ENCODE data around the gene P4HA2.

DNA sequence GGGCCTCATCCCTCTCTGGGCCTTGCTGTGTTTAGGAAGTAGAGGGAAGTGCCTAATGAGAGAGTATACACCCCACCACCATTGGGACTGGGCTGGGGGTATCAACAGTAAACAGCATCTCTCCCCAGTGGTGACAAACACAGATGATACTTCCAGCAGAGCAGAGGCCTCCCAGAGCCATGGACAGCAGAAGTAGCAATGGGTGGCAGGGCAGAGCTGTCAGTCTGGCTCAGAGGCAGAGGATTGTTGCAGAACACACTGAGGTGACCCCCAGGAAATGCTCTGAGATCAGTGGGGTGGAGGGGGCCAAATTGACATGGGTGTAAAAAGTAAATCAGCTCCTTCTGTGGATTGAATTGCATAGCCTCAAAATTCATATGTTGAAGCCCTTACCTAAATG, 12.1 kb upstream of the P4HA2 start:
- TF ChIP-seq SIN3A (IDR thresholded peaks at IDR 0.05; ENCODE audit: borderline replicate concordance, insufficient read depth, low read length) (no peak), POLR2AphosphoS5 (IDR thresholded peaks at IDR 0.05; ENCODE audit: low read depth, low read length) (no peak), FOXP2 (optimal IDR thresholded peaks at IDR 0.05; ENCODE audit: borderline replicate concordance, extremely low read depth, extremely low read length, insufficient read depth) (no peak)
- TF ChIP-seq, protein P1, sequence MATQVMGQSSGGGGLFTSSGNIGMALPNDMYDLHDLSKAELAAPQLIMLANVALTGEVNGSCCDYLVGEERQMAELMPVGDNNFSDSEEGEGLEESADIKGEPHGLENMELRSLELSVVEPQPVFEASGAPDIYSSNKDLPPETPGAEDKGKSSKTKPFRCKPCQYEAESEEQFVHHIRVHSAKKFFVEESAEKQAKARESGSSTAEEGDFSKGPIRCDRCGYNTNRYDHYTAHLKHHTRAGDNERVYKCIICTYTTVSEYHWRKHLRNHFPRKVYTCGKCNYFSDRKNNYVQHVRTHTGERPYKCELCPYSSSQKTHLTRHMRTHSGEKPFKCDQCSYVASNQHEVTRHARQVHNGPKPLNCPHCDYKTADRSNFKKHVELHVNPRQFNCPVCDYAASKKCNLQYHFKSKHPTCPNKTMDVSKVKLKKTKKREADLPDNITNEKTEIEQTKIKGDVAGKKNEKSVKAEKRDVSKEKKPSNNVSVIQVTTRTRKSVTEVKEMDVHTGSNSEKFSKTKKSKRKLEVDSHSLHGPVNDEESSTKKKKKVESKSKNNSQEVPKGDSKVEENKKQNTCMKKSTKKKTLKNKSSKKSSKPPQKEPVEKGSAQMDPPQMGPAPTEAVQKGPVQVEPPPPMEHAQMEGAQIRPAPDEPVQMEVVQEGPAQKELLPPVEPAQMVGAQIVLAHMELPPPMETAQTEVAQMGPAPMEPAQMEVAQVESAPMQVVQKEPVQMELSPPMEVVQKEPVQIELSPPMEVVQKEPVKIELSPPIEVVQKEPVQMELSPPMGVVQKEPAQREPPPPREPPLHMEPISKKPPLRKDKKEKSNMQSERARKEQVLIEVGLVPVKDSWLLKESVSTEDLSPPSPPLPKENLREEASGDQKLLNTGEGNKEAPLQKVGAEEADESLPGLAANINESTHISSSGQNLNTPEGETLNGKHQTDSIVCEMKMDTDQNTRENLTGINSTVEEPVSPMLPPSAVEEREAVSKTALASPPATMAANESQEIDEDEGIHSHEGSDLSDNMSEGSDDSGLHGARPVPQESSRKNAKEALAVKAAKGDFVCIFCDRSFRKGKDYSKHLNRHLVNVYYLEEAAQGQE (IDR thresholded peaks at IDR 0.05; ENCODE audit: insufficient read depth in 1 of 2, low read depth in 2 of 2, low read length in 2 of 2): no peak
